Activated CD4-positive, alpha-beta T cell treated with anti-CD3 and anti-CD28 coated beads, Interleukin-2, amount 50 U/mL, for 48 hours (primary cell): ENCODE measurements around the gene TEX36.
"Not testable (repeated sequence)": the region's sequence is repeated elsewhere in the genome, so short reads cannot be mapped to it uniquely, and the experiment has no call there.

Source experiments
- DNase-seq, 2 experiments: peaks; one replicate each; pipeline ENCODE4 v3.0.0-alpha.2; 2020

TEX36 gene

GRCh38 chr10:125691160-125691981, 8.4 kb upstream of the TEX36 start:
- DNase-seq: no peak

GRCh38 chr10:125689955-125690569, 7.1 kb upstream of the TEX36 start:
- DNase-seq: no peak

- no peak for DNase-seq
These were observed 4.7 kb upstream of the TEX36 start for GRCh38 chr10:125687507-125688185.

- DNase-seq: no peak
These were observed 1.6 kb upstream of the TEX36 start for GRCh38 chr10:125684581-125684980.

GRCh38 chr10:125683821-125684220, 858 bp upstream of the TEX36 start:
- no peak for DNase-seq

GRCh38 chr10:125679436-125679835, 3.5 kb downstream of the TEX36 start:
- DNase-seq: no peak

GRCh38 chr10:125672884-125673283, 10.1 kb downstream of the TEX36 start:
- DNase-seq: no peak

- DNase-seq: no peak
These were observed 20.4 kb downstream of the TEX36 start for GRCh38 chr10:125662584-125662983.

- no peak for DNase-seq
These were observed 20.9 kb downstream of the TEX36 start for GRCh38 chr10:125661941-125662515.

GRCh38 chr10:125661431-125661940, 21.5 kb downstream of the TEX36 start:
- no peak for DNase-seq

- DNase-seq: no peak
These were observed 23.9 kb downstream of the TEX36 start for GRCh38 chr10:125659071-125659470.

GRCh38 chr10:125656523-125656922, 26.4 kb downstream of the TEX36 start:
- DNase-seq: no peak

GRCh38 chr10:125653113-125653512, 29.9 kb downstream of the TEX36 start:
- not testable (repeated sequence) for DNase-seq

GRCh38 chr10:125646311-125646710, 36.7 kb downstream of the TEX36 start:
- DNase-seq: no peak

GRCh38 chr10:125641398-125641797, 41.6 kb downstream of the TEX36 start:
- DNase-seq: no peak

- no peak for DNase-seq
These were observed 42.3 kb downstream of the TEX36 start for GRCh38 chr10:125640653-125641052.

- DNase-seq: no peak
These were observed 43.1 kb downstream of the TEX36 start for GRCh38 chr10:125639846-125640245.

- DNase-seq: no peak
These were observed 44.4 kb downstream of the TEX36 start for GRCh38 chr10:125638555-125638954.

GRCh38 chr10:125637496-125637895, 45.5 kb downstream of the TEX36 start:
- no peak for DNase-seq

- DNase-seq: no peak
These were observed 48.4 kb downstream of the TEX36 start for GRCh38 chr10:125634606-125635005.

GRCh38 chr10:125633517-125633999, 49.4 kb downstream of the TEX36 start:
- DNase-seq: no peak

GRCh38 chr10:125631806-125632205, 51.2 kb downstream of the TEX36 start:
- DNase-seq: no peak

GRCh38 chr10:125629758-125630376, 53.1 kb downstream of the TEX36 start:
- DNase-seq: no peak
